Activated T-cell treated with anti-CD3 and anti-CD28 coated beads, Interleukin-2, amount 50 U/mL, for 48 hours (primary cell): Measurements from ENCODE around the gene DLGAP1.
A peak's percentile ranks its signal among the peaks of the same experiment; 100 is the strongest.
"Not testable (repeated sequence)": the region's sequence is repeated elsewhere in the genome, so short reads cannot be mapped to it uniquely, and the experiment has no call there.

Experiments
- DNase-seq, 2 experiments: peaks; one replicate each; pipeline ENCODE4 v3.0.0-alpha.2; 2020

DLGAP1 gene

GRCh38 chr18:3667255-3668137 is 787.6 kb downstream of the DLGAP1 start:
- DNase-seq = no peak

GRCh38 chr18:3666526-3667254 is 788.4 kb downstream of the DLGAP1 start:
- DNase-seq = no peak

GRCh38 chr18:3665780-3666525 is 789.2 kb downstream of the DLGAP1 start:
- DNase-seq = peak; percentile 81 to 84

GRCh38 chr18:3665204-3665603 is 789.9 kb downstream of the DLGAP1 start:
- no peak for DNase-seq

- no peak for DNase-seq
Measured at GRCh38 chr18:3664563-3665178, 790.4 kb downstream of the DLGAP1 start.

GRCh38 chr18:3663870-3664512 is 791.1 kb downstream of the DLGAP1 start:
- no peak for DNase-seq

GRCh38 chr18:3661989-3662388 is 793.1 kb downstream of the DLGAP1 start:
- DNase-seq = no peak

GRCh38 chr18:3660739-3661515 is 794.2 kb downstream of the DLGAP1 start:
- DNase-seq = no peak

- DNase-seq = no peak
Measured at GRCh38 chr18:3658529-3658928, 796.6 kb downstream of the DLGAP1 start.

GRCh38 chr18:3655254-3656050 is 799.7 kb downstream of the DLGAP1 start:
- DNase-seq = no peak

- no peak for DNase-seq
Measured at GRCh38 chr18:3654442-3655253, 800.5 kb downstream of the DLGAP1 start.

GRCh38 chr18:3653851-3654441 is 801.2 kb downstream of the DLGAP1 start:
- DNase-seq = no peak

- DNase-seq = no peak
Measured at GRCh38 chr18:3653263-3653850, 801.8 kb downstream of the DLGAP1 start.

GRCh38 chr18:3652380-3653262 is 802.5 kb downstream of the DLGAP1 start:
- DNase-seq = peak; percentile 78 to 81

- DNase-seq = no peak
Measured at GRCh38 chr18:3651266-3651665, 803.8 kb downstream of the DLGAP1 start.

GRCh38 chr18:3650521-3651042 is 804.5 kb downstream of the DLGAP1 start:
- DNase-seq = not testable (repeated sequence)

GRCh38 chr18:3649633-3650426 is 805.3 kb downstream of the DLGAP1 start:
- no peak for DNase-seq
